HepG2 (cell line): ENCODE data around the gene RHOBTB3. TPM values are rescaled to one million over a fixed set of nuclear protein-coding genes. Genes with fewer than 3 reads are reported as not detected.

Source experiments
- DZIP1 ChIP-seq: sonication (generic); formaldehyde crosslinking; IDR thresholded peaks from 2 replicates; pipeline ENCODE4 v1.5.0; 2020; ENCODE audit warnings: mild to moderate bottlenecking, missing genetic modification reagents
- HOXA3 ChIP-seq: sonication (generic); formaldehyde crosslinking; IDR thresholded peaks from 2 replicates; pipeline ENCODE4 v1.5.0; 2020; ENCODE audit warnings: missing genetic modification reagents
- HOXA5 ChIP-seq: sonication (generic); formaldehyde crosslinking; IDR thresholded peaks from 2 replicates; pipeline ENCODE4 v1.4.0; 2020; ENCODE audit warnings: missing genetic modification reagents
- MYPOP ChIP-seq: sonication (generic); formaldehyde crosslinking; IDR thresholded peaks from 2 replicates; pipeline ENCODE4 v1.8.1; 2023; ENCODE audit warnings: mild to moderate bottlenecking, moderate library complexity, missing genetic modification reagents
- PHF5A ChIP-seq: IDR thresholded peaks from one replicate; pipeline ENCODE4 v1.6.1; 2018; ENCODE audit warnings: low read depth, missing genetic modification reagents; ENCODE audit not compliant: unreplicated experiment
- POLR2AphosphoS2 ChIP-seq: IDR thresholded peaks from 2 replicates; pipeline ENCODE4 v1.6.1; 2011; ENCODE audit warnings: low read depth, low read length, improper control_type of control experiment
- RERE ChIP-seq: IDR thresholded peaks from 2 replicates; pipeline ENCODE4 v1.6.1; 2016; ENCODE audit warnings: low read depth, missing genetic modification reagents, missing compliant biosample characterization
- RXRA ChIP-seq: sonication (generic); formaldehyde crosslinking; IDR thresholded peaks from 2 replicates; pipeline ENCODE4 v1.5.1; 2020; ENCODE audit warnings: missing genetic modification reagents
- SCMH1 ChIP-seq: sonication (generic); formaldehyde crosslinking; IDR thresholded peaks from 2 replicates; pipeline ENCODE4 v1.9.0; 2021; ENCODE audit warnings: missing genetic modification reagents, mild to moderate bottlenecking, borderline replicate concordance
- TAF1 ChIP-seq: sonication (generic); formaldehyde crosslinking; IDR thresholded peaks from 2 replicates; pipeline ENCODE4 v1.4.0; 2020; ENCODE audit warnings: missing genetic modification reagents
- TFAP4 ChIP-seq: sonication (generic); IDR thresholded peaks from 2 replicates; pipeline ENCODE4 v1.6.1; 2016; ENCODE audit warnings: low read depth, borderline replicate concordance
- THRA ChIP-seq: sonication (generic); formaldehyde crosslinking; IDR thresholded peaks from 2 replicates; pipeline ENCODE4 v1.4.0; 2020; ENCODE audit warnings: missing genetic modification reagents, borderline replicate concordance
- ZNF704 ChIP-seq: sonication (generic); formaldehyde crosslinking; IDR thresholded peaks from 2 replicates; pipeline ENCODE4 v1.8.1; 2023; ENCODE audit warnings: mild to moderate bottlenecking, inconsistent platforms, moderate library complexity, missing genetic modification reagents, borderline replicate concordance
- ZNF737 ChIP-seq: sonication (generic); formaldehyde crosslinking; IDR thresholded peaks from 2 replicates; pipeline ENCODE4 v1.5.0; 2020; ENCODE audit warnings: missing genetic modification reagents, mild to moderate bottlenecking, borderline replicate concordance
- polyA plus RNA-seq, 8 experiments: library from polyadenylated mRNA; depleted of rRNA in 3 of 8; stranded (reverse) in 7 of 8; unstranded in 1 of 8; fragments of >200 nt; fragmentation: Illumina TruSeq in 4 of 8; extraction: Trizol in 4 of 8; gene quantifications; 2 replicates each; pipeline versions ENCODE4 v1.2.1 to v1.2.3, GENCODE V29; 2011 to 2016; ENCODE audit warnings: low read depth in 4 of 8, missing spikeins in 1 of 8, mixed read lengths in 1 of 8; ENCODE audit not compliant: insufficient read depth in 1 of 8
- total RNA-seq, 5 experiments: library from RNA; depleted of rRNA; stranded (reverse); fragments of >200 nt; fragmentation: Illumina TruSeq; extraction: Trizol; gene quantifications; 2 replicates each; pipeline ENCODE4 v1.2.3, GENCODE V29; 2016; ENCODE audit warnings: low read depth in 1 of 5

The RHOBTB3 gene
- total and polyA plus RNA-seq, 2 of the 13 experiments (the other 11 are each of a cell fraction or from before 2014, with no cell fraction given): 31.6 to 35.4 TPM

GRCh38 chr5:95826949-95827891, 96.1 kb downstream of the RHOBTB3 start (continued):
- peak; percentile 59; the same call in 1 of the 2 replicates for TF ChIP-seq THRA (CRISPR knock-in tag)
- TF ChIP-seq HOXA5 (CRISPR knock-in tag): peak; percentile 94
- peak; percentile 65; the same call in 1 of the 2 replicates for TF ChIP-seq TFAP4
- TF ChIP-seq SCMH1: no peak
- no peak for TF ChIP-seq RERE (CRISPR knock-in tag)
- TF ChIP-seq POLR2AphosphoS2: no peak
- no peak for TF ChIP-seq DZIP1 (CRISPR knock-in tag)
- peak; percentile 34; the same call in 1 of the 2 replicates for TF ChIP-seq TAF1
- TF ChIP-seq HOXA3 (CRISPR knock-in tag): peak; percentile 93
- TF ChIP-seq RXRA (CRISPR knock-in tag): peak; percentile 81
- no peak for TF ChIP-seq ZNF737 (CRISPR knock-in tag)
- TF ChIP-seq ZNF704: 0 out of 2 replicates have a peak, but pooled peaks have one; percentile 21
- peak; percentile 80 for TF ChIP-seq PHF5A (CRISPR knock-in tag)
- no peak for TF ChIP-seq MYPOP
